ENCODE measurements around the gene CXCL5. TPM values are rescaled to one million over a fixed set of nuclear protein-coding genes. Genes with fewer than 3 reads are reported as not detected.

The CXCL5 gene
- total RNA-seq = not detected

GRCh38 chr4:73998040-73999011 is at the start of gene CXCL5:
Gene CXCL5 (minus strand): TSS chr4:73998677. CDS start chr4:73998581, 96 bp downstream.

GRCh38 chr4:74038425-74039314 is 40.2 kb upstream of the CXCL5 start, which contains the start of gene CXCL3:
Gene CXCL3 (minus strand): TSS chr4:74038689. CDS start chr4:74038611, 78 bp downstream.

GRCh38 chr4:73988061-73988460 is 10.4 kb downstream of the CXCL5 start, which contains the start of gene PPBP:
Gene PPBP (minus strand): TSS chr4:73988190. CDS start chr4:73988103, 87 bp downstream.

Other genes starting within 250 kb of the CXCL5 start
- not detected for gene CXCL6, start 162.0 kb downstream of the CXCL5 start, total RNA-seq
- gene PF4V1, start 145.4 kb downstream of the CXCL5 start, total RNA-seq = not detected
- gene CXCL1, start 129.3 kb downstream of the CXCL5 start, total RNA-seq = not detected
- gene PF4, start 16.6 kb downstream of the CXCL5 start, total RNA-seq = not detected
- not detected for gene PPBP, start 10.5 kb downstream of the CXCL5 start, total RNA-seq
- gene CXCL3, start 40.0 kb upstream of the CXCL5 start, total RNA-seq = not detected
- gene CXCL2, start 100.5 kb upstream of the CXCL5 start, total RNA-seq = not detected
- gene MTHFD2L, start 159.4 kb upstream of the CXCL5 start, total RNA-seq = 1 to 10 TPM; 7.4 to 7.6 TPM

Measured in activated naive CD4-positive, alpha-beta T cell treated with anti-CD3 and anti-CD28 coated beads, Interleukin-2, amount 10 ng/mL, durations not matched to agents 5 hours and 36 hours (primary cell).